Measurements from ENCODE around the gene GOLGA7B. TPM values are rescaled to one million over a fixed set of nuclear protein-coding genes. Genes with fewer than 3 reads are reported as not detected.
A peak's percentile ranks its signal among the peaks of the same experiment; 100 is the strongest.

The GOLGA7B gene
- total and polyA plus RNA-seq, 2 donors (not counting 1 experiment from before 2014, with no cell fraction given), result 0.01 TPM; not detected in 1

GRCh38 chr10:97914171-97914836 lies 64.7 kb downstream of the GOLGA7B start:
- Histone ChIP-seq H4K20me1 (ENCODE audit: control insufficient read depth, insufficient read depth, low read length, poor library complexity, severe bottlenecking) (no peaks in the 10 kb centered on the region), H3K9me3 (ENCODE audit: control extremely low read depth in 1 of 3, control insufficient read depth in 2 of 3, insufficient read depth in 1 of 3, low read length in 2 of 3) (no peaks in the 10 kb centered on the region), H3K4me2 (replicated peaks; ENCODE audit: low read depth, low read length, poor library complexity, severe bottlenecking) (peak overlapping the region; percentile 33), H2AFZ (ENCODE audit: insufficient read depth, low read depth, low read length, poor library complexity, severe bottlenecking) (no peak overlapping the region), H3K9ac (ENCODE audit: low read length) (no peak overlapping the region), H3K36me3 (replicated peaks in 1 of 2; ENCODE audit: control extremely low read depth in 1 of 2, control insufficient read depth in 1 of 2, extremely low read depth in 1 of 2, insufficient read depth in 2 of 2, low read length in 1 of 2) (no peaks in the 10 kb centered on the region), H3K79me2 (ENCODE audit: control insufficient read depth, insufficient read depth, low read length) (no peaks in the 10 kb centered on the region), H3K4me1 (ENCODE audit: control insufficient read depth in 2 of 2, insufficient read depth in 2 of 2, low read length in 2 of 2) (peaks cover 0 to 5% of the 10 kb centered on the region in 2 donors), H3K27me3 (replicated peaks in 1 of 4; ENCODE audit: control extremely low read depth in 1 of 4, control insufficient read depth in 3 of 4, insufficient read depth in 4 of 4, low read length in 3 of 4) (peaks cover 0 to 4% (median 2%) of the 10 kb centered on the region in 4 experiments), H3K4me3 (ENCODE audit: control extremely low read depth in 1 of 5, extremely low read depth in 1 of 5, insufficient read depth in 1 of 5, low read depth in 2 of 5, low read length in 4 of 5) (no peak overlapping the region), H3K27ac (ENCODE audit: low read length in 2 of 2) (no peak overlapping the region)
- peaks cover 45% of the 10 kb centered on the region for H3K27me3 Mint-ChIP-seq
- 63% methylated on average over 10 of the region's 10 CpGs for WGBS (ENCODE audit: insufficient coverage)
- CTCF ChIA-PET, result interaction anchor here (0.9 to 2.1 kb wide), 9 partner anchors 10 to 1332 kb away, joined by 3 to 33 read pairs (median 4); no protein-coding TSS in a partner anchor
- DNase-seq, result no peak
- H3K27ac Mint-ChIP-seq, result no peak overlapping the region
- POLR2A ChIA-PET, result no interaction called here
- ATAC-seq (ENCODE audit: low read depth), result no peak
- H3K9me3 Mint-ChIP-seq (ENCODE audit: insufficient read depth), result no peaks in the 10 kb centered on the region
- H3K4me1 Mint-ChIP-seq, result no peaks in the 10 kb centered on the region
- no peak for TF ChIP-seq CTCF (IDR thresholded peaks at IDR 0.05)
- no peak for TF ChIP-seq EZH2 (IDR thresholded peaks at IDR 0.05; ENCODE audit: borderline replicate concordance, insufficient read depth, low read depth, low read length, poor library complexity, severe bottlenecking)
- no peak overlapping the region for H3K4me3 Mint-ChIP-seq
- intact Hi-C loops (cut with micrococcal nuclease), result no loop called here

GRCh38 chr10:97914837-97915211 lies 65.2 kb downstream of the GOLGA7B start:
- 11% methylated on average over 6 of the region's 11 CpGs for WGBS (ENCODE audit: insufficient coverage)
- POLR2A ChIA-PET, result no interaction called here
- peaks cover 0 to 5% of the 10 kb centered on the region in 2 donors for H3K4me1 ChIP-seq (ENCODE audit: control insufficient read depth in 2 of 2, insufficient read depth in 2 of 2, low read length in 2 of 2)
- no peak overlapping the region for H3K9ac ChIP-seq (ENCODE audit: low read length)
- Mint-ChIP-seq H3K4me1 (no peaks in the 10 kb centered on the region), H3K9me3 (ENCODE audit: insufficient read depth) (no peaks in the 10 kb centered on the region), H3K4me3 (no peak overlapping the region), H3K27ac (no peak overlapping the region), H3K27me3 (peaks cover 45% of the 10 kb centered on the region)
- no peaks in the 10 kb centered on the region for H4K20me1 ChIP-seq (ENCODE audit: control insufficient read depth, insufficient read depth, low read length, poor library complexity, severe bottlenecking)
- H3K27ac ChIP-seq (ENCODE audit: low read length in 2 of 2), result no peak overlapping the region
- TF ChIP-seq EZH2 (IDR thresholded peaks at IDR 0.05; ENCODE audit: borderline replicate concordance, insufficient read depth, low read depth, low read length, poor library complexity, severe bottlenecking) (no peak), CTCF (IDR thresholded peaks at IDR 0.05) (peak; percentile 79)
- H3K4me2 ChIP-seq (replicated peaks; ENCODE audit: low read depth, low read length, poor library complexity, severe bottlenecking), result peak overlapping the region; percentile 33
- CTCF ChIA-PET, result interaction anchor here (0.9 to 2.1 kb wide), 12 partner anchors 9 to 1332 kb away, joined by 3 to 33 read pairs (median 4); no protein-coding TSS in a partner anchor
- no peak overlapping the region for H2AFZ ChIP-seq (ENCODE audit: insufficient read depth, low read depth, low read length, poor library complexity, severe bottlenecking)
- intact Hi-C loops (cut with micrococcal nuclease), result no loop called here
- H3K79me2 ChIP-seq (ENCODE audit: control insufficient read depth, insufficient read depth, low read length), result no peaks in the 10 kb centered on the region
- no peak overlapping the region for H3K4me3 ChIP-seq (ENCODE audit: control extremely low read depth in 1 of 5, extremely low read depth in 1 of 5, insufficient read depth in 1 of 5, low read depth in 2 of 5, low read length in 4 of 5)
- ATAC-seq (ENCODE audit: low read depth) (peak; percentile 39), DNase-seq (peak; percentile 64)
- H3K36me3 ChIP-seq (replicated peaks in 1 of 2; ENCODE audit: control extremely low read depth in 1 of 2, control insufficient read depth in 1 of 2, extremely low read depth in 1 of 2, insufficient read depth in 2 of 2, low read length in 1 of 2), result no peaks in the 10 kb centered on the region
- H3K9me3 ChIP-seq (ENCODE audit: control extremely low read depth in 1 of 3, control insufficient read depth in 2 of 3, insufficient read depth in 1 of 3, low read length in 2 of 3), result no peaks in the 10 kb centered on the region
- peaks cover 0 to 4% (median 2%) of the 10 kb centered on the region in 4 experiments for H3K27me3 ChIP-seq (replicated peaks in 1 of 4; ENCODE audit: control extremely low read depth in 1 of 4, control insufficient read depth in 3 of 4, insufficient read depth in 4 of 4, low read length in 3 of 4)

Measured in B cell (primary cell).